PC-3 (cell line): ENCODE measurements around the gene SLC25A39.
A peak's percentile ranks its signal among the peaks of the same experiment; 100 is the strongest.

Source experiments
- EZH2 ChIP-seq: fragments of 300-600 bp; sonication (generic); IDR thresholded peaks from one replicate; pipeline ENCODE4 v1.6.1; 2017; ENCODE audit warnings: antibody characterized with exemption, mild to moderate bottlenecking, low read length; ENCODE audit not compliant: unreplicated experiment
- TF ChIP-seq, protein P1 (sequence below): fragments of 300-600 bp; sonication (generic); conservative IDR thresholded peaks from 2 replicates; pipeline ENCODE4 v1.5.1; 2017; ENCODE audit warnings: antibody characterized with exemption, low read depth, mild to moderate bottlenecking, low read length

DNA sequence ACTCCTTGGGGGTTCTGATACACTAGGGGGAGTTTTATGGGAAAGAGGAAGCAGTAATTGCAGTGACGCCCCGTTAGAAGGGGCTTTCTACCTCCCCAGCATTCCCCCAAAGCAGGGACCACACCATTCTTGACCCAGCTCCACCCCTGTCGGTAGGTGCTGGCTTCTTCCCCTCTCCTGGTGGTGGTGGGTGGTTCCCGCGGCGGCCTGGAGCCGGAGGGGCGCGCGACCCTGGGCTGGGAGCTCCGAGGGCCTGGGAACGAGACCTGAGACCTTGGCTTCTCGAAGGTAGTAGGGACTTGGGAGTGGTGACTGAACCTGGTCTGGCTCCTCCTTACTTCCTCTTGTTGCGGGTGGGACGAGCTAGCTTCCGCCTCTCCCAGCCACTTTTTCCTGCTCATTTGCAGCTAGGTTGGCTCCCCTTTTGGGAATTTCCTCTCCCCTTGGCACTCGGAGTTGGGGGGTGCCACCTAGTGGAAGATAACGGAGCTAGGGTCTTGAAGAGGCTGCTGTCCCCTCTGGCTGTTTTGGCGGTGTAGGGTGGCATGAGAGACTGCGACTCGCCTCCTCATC, 20.9 kb upstream of the SLC25A39 start:
- TF ChIP-seq, protein P1, sequence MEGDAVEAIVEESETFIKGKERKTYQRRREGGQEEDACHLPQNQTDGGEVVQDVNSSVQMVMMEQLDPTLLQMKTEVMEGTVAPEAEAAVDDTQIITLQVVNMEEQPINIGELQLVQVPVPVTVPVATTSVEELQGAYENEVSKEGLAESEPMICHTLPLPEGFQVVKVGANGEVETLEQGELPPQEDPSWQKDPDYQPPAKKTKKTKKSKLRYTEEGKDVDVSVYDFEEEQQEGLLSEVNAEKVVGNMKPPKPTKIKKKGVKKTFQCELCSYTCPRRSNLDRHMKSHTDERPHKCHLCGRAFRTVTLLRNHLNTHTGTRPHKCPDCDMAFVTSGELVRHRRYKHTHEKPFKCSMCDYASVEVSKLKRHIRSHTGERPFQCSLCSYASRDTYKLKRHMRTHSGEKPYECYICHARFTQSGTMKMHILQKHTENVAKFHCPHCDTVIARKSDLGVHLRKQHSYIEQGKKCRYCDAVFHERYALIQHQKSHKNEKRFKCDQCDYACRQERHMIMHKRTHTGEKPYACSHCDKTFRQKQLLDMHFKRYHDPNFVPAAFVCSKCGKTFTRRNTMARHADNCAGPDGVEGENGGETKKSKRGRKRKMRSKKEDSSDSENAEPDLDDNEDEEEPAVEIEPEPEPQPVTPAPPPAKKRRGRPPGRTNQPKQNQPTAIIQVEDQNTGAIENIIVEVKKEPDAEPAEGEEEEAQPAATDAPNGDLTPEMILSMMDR, result peak; percentile 63
- no peak for TF ChIP-seq EZH2
